Glutamatergic neuron (in vitro differentiated cells): ENCODE data around the gene TRIM33. TPM values are rescaled to one million over a fixed set of nuclear protein-coding genes. Genes with fewer than 3 reads are reported as not detected.
A peak's percentile ranks its signal among the peaks of the same experiment; 100 is the strongest.
"Not testable (repeated sequence)": the region's sequence is repeated elsewhere in the genome, so short reads cannot be mapped to it uniquely, and the experiment has no call there.

ENCODE experiments used
- DNase-seq: peaks from one replicate; pipeline ENCODE4 v3.0.0; 2022
- H3K27ac Mint-ChIP-seq: one replicate; pipeline ENCODE4 v1.8.0; 2020; ENCODE audit warnings: mild to moderate bottlenecking, mixed read lengths, inconsistent platforms; ENCODE audit not compliant: unreplicated experiment
- H3K27me3 Mint-ChIP-seq: one replicate; pipeline ENCODE4 v1.8.0; 2020; ENCODE audit warnings: mild to moderate bottlenecking, moderate library complexity, mixed read lengths, inconsistent platforms; ENCODE audit not compliant: unreplicated experiment
- H3K36me3 Mint-ChIP-seq: one replicate; pipeline ENCODE4 v1.8.0; 2020; ENCODE audit warnings: mild to moderate bottlenecking, mixed read lengths, inconsistent platforms; ENCODE audit not compliant: unreplicated experiment
- H3K4me1 Mint-ChIP-seq: one replicate; pipeline ENCODE4 v1.8.0; 2020; ENCODE audit warnings: mild to moderate bottlenecking, low read depth, mixed read lengths, inconsistent platforms; ENCODE audit not compliant: unreplicated experiment
- H3K4me3 Mint-ChIP-seq: one replicate; pipeline ENCODE4 v1.8.0; 2020; ENCODE audit warnings: mild to moderate bottlenecking, mixed read lengths, inconsistent platforms; ENCODE audit not compliant: unreplicated experiment
- H3K9me3 Mint-ChIP-seq: one replicate; pipeline ENCODE4 v1.8.0; 2020; ENCODE audit warnings: mild to moderate bottlenecking, moderate library complexity, mixed read lengths, inconsistent platforms; ENCODE audit not compliant: unreplicated experiment
- CTCF ChIP-seq: fragments of 200-600 bp; sonication (generic); IDR thresholded peaks from one replicate; pipeline ENCODE4 v1.5.0; 2021; ENCODE audit not compliant: partially characterized antibody, unreplicated experiment
- total RNA-seq: library from RNA; stranded (reverse); fragmentation: NEBNext Ultra II Directional; extraction: Animal tissue kit (Norgen Biotek cat#: 25700); gene quantifications from one replicate; pipeline ENCODE4 v1.2.1, GENCODE V29; 2021; ENCODE audit not compliant: unreplicated experiment

The TRIM33 gene
- total RNA-seq, 1 donor from 2014 or later = 69.3 TPM

GRCh38 chr1:114488739-114489138 is 22.3 kb downstream of the TRIM33 start:
- no peak overlapping the region for H3K27ac Mint-ChIP-seq
- H3K27me3 Mint-ChIP-seq = peaks cover 1% of the 10 kb centered on the region
- DNase-seq = no peak
- TF ChIP-seq CTCF = no peak
- peaks cover 2% of the 10 kb centered on the region for H3K36me3 Mint-ChIP-seq
- peaks cover 8% of the 10 kb centered on the region for H3K9me3 Mint-ChIP-seq
- peaks cover 4% of the 10 kb centered on the region for H3K4me1 Mint-ChIP-seq
- H3K4me3 Mint-ChIP-seq = no peak overlapping the region

- no peaks in the 10 kb centered on the region for H3K4me1 Mint-ChIP-seq
- no peak overlapping the region for H3K4me3 Mint-ChIP-seq
- no peak for DNase-seq
- H3K27ac Mint-ChIP-seq = no peak overlapping the region
- peaks cover 1% of the 10 kb centered on the region for H3K27me3 Mint-ChIP-seq
- no peak for TF ChIP-seq CTCF
- peaks cover 5% of the 10 kb centered on the region for H3K36me3 Mint-ChIP-seq
- peaks cover 8% of the 10 kb centered on the region for H3K9me3 Mint-ChIP-seq
These were observed 25.7 kb downstream of the TRIM33 start for GRCh38 chr1:114485286-114485685.

GRCh38 chr1:114482585-114482984 is 28.4 kb downstream of the TRIM33 start:
- no peaks in the 10 kb centered on the region for H3K4me1 Mint-ChIP-seq
- peaks cover 12% of the 10 kb centered on the region for H3K36me3 Mint-ChIP-seq
- DNase-seq = no peak
- no peak for TF ChIP-seq CTCF
- H3K9me3 Mint-ChIP-seq = peaks cover 9% of the 10 kb centered on the region
- no peak overlapping the region for H3K4me3 Mint-ChIP-seq
- peaks cover 1% of the 10 kb centered on the region for H3K27me3 Mint-ChIP-seq
- no peak overlapping the region for H3K27ac Mint-ChIP-seq

GRCh38 chr1:114479636-114480035 is 31.4 kb downstream of the TRIM33 start:
- H3K27me3 Mint-ChIP-seq, H3K4me1 Mint-ChIP-seq, DNase-seq, H3K9me3 Mint-ChIP-seq, H3K4me3 Mint-ChIP-seq: not testable (repeated sequence)
- Mint-ChIP-seq H3K27ac (peak overlapping the region; percentile 65), H3K36me3 (peaks cover 12% of the 10 kb centered on the region)

GRCh38 chr1:114479134-114479533 is 31.9 kb downstream of the TRIM33 start:
- H3K4me3 Mint-ChIP-seq = no peak overlapping the region
- H3K9me3 Mint-ChIP-seq = peaks cover 6% of the 10 kb centered on the region
- H3K27me3 Mint-ChIP-seq = no peaks in the 10 kb centered on the region
- no peaks in the 10 kb centered on the region for H3K4me1 Mint-ChIP-seq
- peaks cover 12% of the 10 kb centered on the region for H3K36me3 Mint-ChIP-seq
- no peak overlapping the region for H3K27ac Mint-ChIP-seq
- TF ChIP-seq CTCF = no peak
- no peak for DNase-seq

GRCh38 chr1:114473796-114474195 is 37.2 kb downstream of the TRIM33 start:
- no peaks in the 10 kb centered on the region for H3K36me3 Mint-ChIP-seq
- no peak for DNase-seq
- H3K9me3 Mint-ChIP-seq = peaks cover 4% of the 10 kb centered on the region
- H3K4me1 Mint-ChIP-seq = peaks cover 4% of the 10 kb centered on the region
- H3K27me3 Mint-ChIP-seq = no peaks in the 10 kb centered on the region
- H3K27ac Mint-ChIP-seq = no peak overlapping the region
- no peak for TF ChIP-seq CTCF
- no peak overlapping the region for H3K4me3 Mint-ChIP-seq
